Glomerular endothelial cell (primary cell): ENCODE measurements around the gene TTC21B. TPM values are rescaled to one million over a fixed set of nuclear protein-coding genes. Genes with fewer than 3 reads are reported as not detected.
"Not testable (repeated sequence)": the region's sequence is repeated elsewhere in the genome, so short reads cannot be mapped to it uniquely, and the experiment has no call there.

Experiments
- DNase-seq: peaks from one replicate; pipeline ENCODE4 v3.0.0-alpha.2; 2011; ENCODE audit warnings: low read depth, low spot score; ENCODE audit errors: extremely low read depth
- total RNA-seq: library from RNA; depleted of rRNA; stranded (reverse); fragments of >200 nt; gene quantifications from 2 replicates; pipeline ENCODE4 v1.2.3, GENCODE V29; 2015

The TTC21B gene
- total RNA-seq: 17.0 and 28.3 TPM in 2 replicates

GRCh38 chr2:165953655-165954606 lies at the start of gene TTC21B:
TTC21B (minus strand) TSS chr2:165953776; CDS start chr2:165953705, 71 bp downstream.
- DNase-seq: peak; percentile 89

- no peak for DNase-seq
Observed at GRCh38 chr2:166000401-166000800, 46.8 kb upstream of the TTC21B start.

GRCh38 chr2:165990846-165991245 lies 37.3 kb upstream of the TTC21B start:
- DNase-seq: no peak

- DNase-seq: no peak
Observed at GRCh38 chr2:165989851-165990250, 36.3 kb upstream of the TTC21B start.

- no peak for DNase-seq
Observed at GRCh38 chr2:165985120-165985519, 31.5 kb upstream of the TTC21B start.

- not testable (repeated sequence) for DNase-seq
Observed at GRCh38 chr2:165972161-165972560, 18.6 kb upstream of the TTC21B start.

GRCh38 chr2:165970663-165971062 lies 17.1 kb upstream of the TTC21B start:
- no peak for DNase-seq

GRCh38 chr2:165969227-165969626 lies 15.7 kb upstream of the TTC21B start:
- no peak for DNase-seq

- no peak for DNase-seq
Observed at GRCh38 chr2:165967746-165968145, 14.2 kb upstream of the TTC21B start.

- no peak for DNase-seq
Observed at GRCh38 chr2:165961818-165962217, 8.2 kb upstream of the TTC21B start.

GRCh38 chr2:165959371-165959770 lies 5.8 kb upstream of the TTC21B start:
- DNase-seq: no peak

GRCh38 chr2:165958313-165958960 lies 4.9 kb upstream of the TTC21B start:
- no peak for DNase-seq

- DNase-seq: no peak
Observed at GRCh38 chr2:165957030-165957675, 3.6 kb upstream of the TTC21B start.

GRCh38 chr2:165953306-165953654 lies 296 bp downstream of the TTC21B start:
- DNase-seq: no peak

GRCh38 chr2:165952741-165953211 lies 800 bp downstream of the TTC21B start:
- no peak for DNase-seq

GRCh38 chr2:165952085-165952484 lies 1.5 kb downstream of the TTC21B start:
- no peak for DNase-seq

- no peak for DNase-seq
Observed at GRCh38 chr2:165950438-165950837, 3.1 kb downstream of the TTC21B start.

GRCh38 chr2:165941827-165942226 lies 11.7 kb downstream of the TTC21B start:
- DNase-seq: no peak

- no peak for DNase-seq
Observed at GRCh38 chr2:165938237-165938636, 15.3 kb downstream of the TTC21B start.

- DNase-seq: no peak
Observed at GRCh38 chr2:165933211-165933910, 20.2 kb downstream of the TTC21B start.

- DNase-seq: no peak
Observed at GRCh38 chr2:165927774-165928173, 25.8 kb downstream of the TTC21B start.
